GM21737 (cell line): ENCODE measurements around the gene SOX13.
A peak's percentile ranks its signal among the peaks of the same experiment; 100 is the strongest.

Source experiments
- ATAC-seq: cut with Tn5 transposase; IDR thresholded peaks from one replicate; pipeline ENCODE4 v1.9.1; 2021; ENCODE audit warnings: mild to moderate bottlenecking, moderate library complexity; ENCODE audit not compliant: unreplicated experiment

The SOX13 gene

GRCh38 chr1:204149635-204150565, 77.0 kb downstream of the SOX13 start:
- no peak for ATAC-seq

DNA sequence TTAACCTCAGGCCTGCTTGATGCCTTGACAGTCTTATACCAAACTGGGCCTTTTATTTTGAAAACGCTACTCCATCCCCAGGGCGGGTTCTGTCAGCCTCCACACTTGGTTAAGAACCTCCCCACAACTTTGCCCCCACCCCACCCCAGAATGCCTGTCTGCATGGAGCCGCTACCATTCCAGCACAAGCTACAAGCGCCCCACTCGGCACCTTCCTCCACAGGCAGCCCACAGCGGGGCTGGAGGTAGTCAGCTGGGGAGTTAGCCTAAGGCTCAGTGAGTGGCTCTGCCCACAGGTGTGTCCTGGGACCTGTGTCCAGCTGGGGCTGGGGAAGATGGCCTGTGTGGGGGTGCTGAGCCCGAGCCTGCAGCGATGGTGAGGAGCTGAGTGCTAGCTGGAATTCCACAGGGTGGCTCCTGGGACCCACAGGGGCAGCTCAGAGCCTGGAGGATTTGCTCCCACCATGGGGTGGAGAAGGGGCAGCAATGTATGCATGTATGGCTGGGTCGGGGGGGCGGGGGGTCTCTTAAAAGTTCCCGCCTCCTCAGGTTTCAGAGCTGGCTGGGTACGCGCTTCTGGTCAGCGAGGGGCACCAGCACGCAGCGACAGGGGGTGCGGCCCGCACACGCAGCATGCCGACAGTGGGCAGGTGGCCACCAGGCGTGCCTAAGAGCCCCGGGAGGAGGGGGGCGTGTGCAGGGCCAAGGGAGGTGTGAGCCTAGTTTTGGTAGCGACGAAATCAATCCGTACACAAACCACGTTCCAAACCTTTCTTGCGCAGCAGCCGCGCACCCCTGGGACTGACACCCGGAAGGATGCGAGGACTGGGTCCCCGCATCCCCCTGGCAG, 78.0 kb downstream of the SOX13 start:
- ATAC-seq: no peak

DNA sequence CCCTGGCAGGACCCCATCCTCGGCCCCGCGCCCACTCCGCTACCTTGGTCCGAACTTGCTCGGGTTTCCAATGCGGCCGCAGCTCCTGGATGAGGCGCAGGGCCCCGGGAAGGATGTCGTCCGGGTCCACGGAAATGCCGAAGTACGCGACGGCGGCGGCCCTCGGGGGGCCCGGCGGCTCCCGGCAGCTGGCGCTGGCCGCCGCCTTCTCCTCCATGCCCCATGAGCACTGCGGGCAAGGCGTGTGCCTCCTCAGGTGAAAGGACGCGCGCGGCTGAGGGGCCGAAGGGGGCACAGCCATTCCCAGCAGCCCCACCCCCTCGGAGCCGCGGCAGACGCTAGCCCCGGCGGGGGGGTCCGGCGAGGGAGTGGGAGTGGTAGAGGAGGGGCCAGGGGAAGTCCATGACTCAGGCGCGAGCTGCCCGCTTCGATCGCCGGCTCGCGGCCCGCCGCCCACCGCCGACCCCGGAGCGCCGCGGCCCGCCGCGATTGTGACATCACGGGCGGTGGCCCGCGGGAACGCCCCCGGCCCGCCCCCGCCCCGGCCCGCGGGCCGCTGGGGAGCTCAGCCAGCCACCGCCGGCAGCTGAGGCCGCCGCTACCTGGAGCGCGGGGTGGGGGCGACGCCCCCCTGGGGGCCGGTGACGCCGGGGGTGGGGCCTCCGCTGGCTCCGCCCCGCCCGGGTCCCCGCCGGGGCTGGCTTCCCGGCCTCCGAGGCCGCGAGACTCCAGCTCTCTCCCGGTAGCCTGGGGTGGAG, 78.8 kb downstream of the SOX13 start, which contains the start of gene ETNK2:
Gene ETNK2, minus strand, starts transcription at position 493 of the 758 bp plus-strand sequence. Its CDS starts 192 bp downstream, at position 301.
- no peak for ATAC-seq

GRCh38 chr1:204152310-204153044, 79.6 kb downstream of the SOX13 start:
- ATAC-seq: no peak

GRCh38 chr1:204153667-204154066, 80.8 kb downstream of the SOX13 start:
- no peak for ATAC-seq

GRCh38 chr1:204154568-204155255, 81.8 kb downstream of the SOX13 start:
- ATAC-seq: no peak

- no peak for ATAC-seq
Observed at GRCh38 chr1:204155881-204156280, 83.0 kb downstream of the SOX13 start.

DNA sequence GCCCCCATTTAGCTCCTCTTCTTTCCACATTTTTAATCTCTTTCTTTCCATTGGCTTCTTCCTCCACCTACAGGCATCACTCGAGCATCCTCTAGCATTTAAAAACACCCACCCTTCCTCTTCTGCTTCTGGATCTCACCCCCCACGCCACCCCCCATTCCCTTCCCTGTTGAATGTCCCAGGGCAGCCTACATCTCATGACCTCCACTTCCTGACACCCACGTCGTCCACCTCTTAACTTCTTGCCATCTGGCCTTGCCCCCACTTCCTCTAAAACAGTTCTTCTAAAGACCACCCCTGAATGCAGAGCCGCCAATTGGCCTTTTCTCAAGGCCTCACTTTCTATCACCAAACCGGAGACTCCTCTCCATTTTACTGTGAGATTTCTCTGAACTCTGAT, 85.0 kb downstream of the SOX13 start:
- ATAC-seq: no peak

DNA sequence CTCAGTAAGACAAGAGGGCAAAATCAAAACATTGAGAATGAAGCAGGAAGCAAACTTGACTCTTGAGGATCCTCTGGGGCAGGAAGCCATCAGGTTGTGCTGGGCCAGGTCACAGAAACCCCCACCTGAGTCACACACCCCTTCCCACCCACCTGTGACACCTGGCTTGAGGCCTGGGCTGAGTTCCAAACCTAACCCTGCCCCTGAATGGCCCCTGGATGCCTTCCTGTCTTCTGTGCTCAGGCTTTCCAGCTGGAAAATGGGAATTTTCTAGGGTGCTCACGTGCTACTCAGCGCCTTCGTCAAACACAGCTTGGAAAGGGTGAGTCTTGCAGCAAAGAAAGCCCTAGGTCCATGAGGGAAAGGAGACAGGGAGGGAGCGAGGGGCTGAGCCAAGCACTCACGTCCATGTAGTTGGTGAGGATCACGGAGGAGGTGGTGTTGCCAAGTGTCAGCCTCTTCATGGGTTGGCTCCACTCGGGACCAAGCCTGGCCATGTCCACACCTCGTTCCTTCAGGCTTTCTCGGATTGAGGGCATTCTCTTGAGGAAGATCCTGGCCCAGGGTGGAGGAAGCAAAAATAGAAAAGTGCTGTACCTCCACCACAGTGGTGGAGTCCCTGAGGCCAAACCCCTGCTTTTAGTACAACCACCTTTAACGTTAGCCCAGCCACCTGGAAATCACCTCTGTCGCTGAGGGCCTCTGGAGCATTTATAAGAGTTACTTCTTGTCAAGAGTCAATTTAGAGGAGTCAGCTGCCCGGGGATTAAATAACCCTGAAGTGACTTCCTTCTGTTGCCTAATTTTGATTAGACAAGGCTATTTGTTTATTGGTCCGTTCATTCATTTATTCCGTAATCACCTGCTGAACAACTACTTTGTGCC, 88.9 kb downstream of the SOX13 start:
- ATAC-seq: no peak

- peak; percentile 72 for ATAC-seq
Observed at GRCh38 chr1:204162494-204163074, 89.7 kb downstream of the SOX13 start.

DNA sequence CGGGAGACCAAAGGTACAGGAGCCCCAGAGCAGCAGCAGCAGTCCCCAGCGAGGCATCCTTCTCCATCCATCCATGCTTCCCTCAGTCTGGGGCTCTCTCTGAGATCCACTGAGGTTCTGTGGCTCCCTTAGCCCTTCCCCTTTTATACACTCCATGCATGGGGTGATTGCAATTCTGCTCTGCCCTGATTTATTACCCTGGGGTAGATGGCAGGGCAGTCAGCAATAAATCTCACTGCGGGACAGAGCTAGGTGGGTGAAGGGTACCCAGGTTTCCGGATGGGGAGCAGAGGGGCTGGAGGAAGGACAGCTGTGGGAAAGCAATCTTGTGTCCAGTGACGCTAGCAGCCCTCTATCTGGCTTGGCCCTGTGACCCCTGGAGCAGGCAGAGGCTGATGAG, 93.3 kb downstream of the SOX13 start, which contains the start of gene REN:
Gene REN, minus strand, starts transcription at position 119 of the 400 bp plus-strand sequence. Its CDS starts 44 bp downstream, at position 75.
- ATAC-seq: no peak

DNA sequence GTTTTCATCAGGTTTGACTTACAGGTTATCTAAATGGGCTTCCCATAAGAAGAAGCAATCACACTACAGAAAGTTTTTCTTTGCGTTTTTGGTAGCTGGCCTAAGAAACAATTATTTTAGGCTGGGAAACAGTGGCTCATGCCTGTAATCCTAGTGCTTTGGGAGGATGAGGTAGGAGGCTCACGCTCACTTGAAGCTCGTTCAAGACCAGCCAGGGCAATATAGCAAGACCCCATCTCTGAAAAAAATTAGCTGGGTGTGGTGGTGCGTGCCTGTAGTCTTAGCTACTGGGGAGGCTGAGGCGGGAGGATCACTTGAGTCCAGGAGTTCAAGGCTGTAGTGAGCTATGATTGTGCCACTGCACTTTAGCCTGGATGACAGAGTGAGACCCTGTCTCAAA, 94.8 kb downstream of the SOX13 start:
- no peak for ATAC-seq

GRCh38 chr1:204169858-204170257, 96.9 kb downstream of the SOX13 start:
- no peak for ATAC-seq

- no peak for ATAC-seq
Observed at GRCh38 chr1:204170494-204171155, 97.7 kb downstream of the SOX13 start.

DNA sequence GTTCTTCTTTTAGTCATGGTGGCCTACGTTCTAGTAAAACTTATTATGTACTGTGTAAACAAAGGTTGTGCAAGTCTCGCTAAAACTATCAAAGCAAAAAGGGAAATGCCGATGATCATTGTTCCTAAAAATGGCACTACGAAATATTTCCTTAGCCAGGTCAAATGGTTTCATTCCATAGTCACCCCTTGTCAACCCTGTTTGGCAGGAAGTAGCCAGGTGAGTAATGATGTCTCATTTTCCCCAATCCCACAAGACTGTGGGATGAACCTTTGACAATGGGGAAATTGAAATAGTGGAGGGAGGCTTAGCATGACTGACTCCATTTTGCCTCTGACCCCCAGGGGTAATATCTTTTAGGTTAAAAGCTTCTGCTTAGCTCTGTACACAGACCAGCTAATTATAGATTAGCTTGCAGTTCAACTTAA, 98.8 kb downstream of the SOX13 start:
- ATAC-seq: no peak

DNA sequence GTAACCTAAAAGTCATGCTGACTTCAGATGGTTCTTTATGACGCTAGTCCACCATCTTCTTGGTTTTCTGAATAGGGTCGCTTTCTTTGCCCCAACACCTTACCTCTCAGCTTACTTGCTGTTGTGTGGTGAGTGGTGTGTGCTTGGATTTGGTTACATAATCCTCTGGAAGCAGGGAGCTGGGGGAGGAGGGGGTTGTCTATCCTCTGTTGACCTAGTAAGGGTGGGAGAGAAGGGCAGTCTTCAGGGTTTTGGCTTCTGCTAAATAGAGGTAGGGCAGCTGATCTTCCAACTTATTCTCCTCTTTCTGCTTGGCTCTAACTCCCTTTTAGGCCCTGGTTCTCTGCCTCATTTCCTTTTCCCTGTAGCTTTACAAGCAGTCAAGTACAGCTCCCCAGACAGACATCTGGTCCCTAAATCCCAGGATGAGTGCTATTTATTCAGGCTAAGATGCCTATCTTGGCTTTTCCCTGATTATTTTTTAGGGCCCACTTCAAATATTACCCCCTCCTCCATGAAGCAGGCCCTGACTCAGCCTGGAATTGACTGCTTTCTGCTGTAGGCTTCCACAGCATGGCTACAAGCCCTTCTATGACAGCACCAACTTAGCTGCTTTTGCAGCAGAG, 99.6 kb downstream of the SOX13 start:
- no peak for ATAC-seq

GRCh38 chr1:204174958-204175357, 102.0 kb downstream of the SOX13 start:
- ATAC-seq: no peak
